Measurements from ENCODE around the gene STK31.
"Not testable (repeated sequence)": the region's sequence is repeated elsewhere in the genome, so short reads cannot be mapped to it uniquely, and the experiment has no call there.

Gene STK31, protein sequence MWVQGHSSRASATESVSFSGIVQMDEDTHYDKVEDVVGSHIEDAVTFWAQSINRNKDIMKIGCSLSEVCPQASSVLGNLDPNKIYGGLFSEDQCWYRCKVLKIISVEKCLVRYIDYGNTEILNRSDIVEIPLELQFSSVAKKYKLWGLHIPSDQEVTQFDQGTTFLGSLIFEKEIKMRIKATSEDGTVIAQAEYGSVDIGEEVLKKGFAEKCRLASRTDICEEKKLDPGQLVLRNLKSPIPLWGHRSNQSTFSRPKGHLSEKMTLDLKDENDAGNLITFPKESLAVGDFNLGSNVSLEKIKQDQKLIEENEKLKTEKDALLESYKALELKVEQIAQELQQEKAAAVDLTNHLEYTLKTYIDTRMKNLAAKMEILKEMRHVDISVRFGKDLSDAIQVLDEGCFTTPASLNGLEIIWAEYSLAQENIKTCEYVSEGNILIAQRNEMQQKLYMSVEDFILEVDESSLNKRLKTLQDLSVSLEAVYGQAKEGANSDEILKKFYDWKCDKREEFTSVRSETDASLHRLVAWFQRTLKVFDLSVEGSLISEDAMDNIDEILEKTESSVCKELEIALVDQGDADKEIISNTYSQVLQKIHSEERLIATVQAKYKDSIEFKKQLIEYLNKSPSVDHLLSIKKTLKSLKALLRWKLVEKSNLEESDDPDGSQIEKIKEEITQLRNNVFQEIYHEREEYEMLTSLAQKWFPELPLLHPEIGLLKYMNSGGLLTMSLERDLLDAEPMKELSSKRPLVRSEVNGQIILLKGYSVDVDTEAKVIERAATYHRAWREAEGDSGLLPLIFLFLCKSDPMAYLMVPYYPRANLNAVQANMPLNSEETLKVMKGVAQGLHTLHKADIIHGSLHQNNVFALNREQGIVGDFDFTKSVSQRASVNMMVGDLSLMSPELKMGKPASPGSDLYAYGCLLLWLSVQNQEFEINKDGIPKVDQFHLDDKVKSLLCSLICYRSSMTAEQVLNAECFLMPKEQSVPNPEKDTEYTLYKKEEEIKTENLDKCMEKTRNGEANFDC

DNA sequence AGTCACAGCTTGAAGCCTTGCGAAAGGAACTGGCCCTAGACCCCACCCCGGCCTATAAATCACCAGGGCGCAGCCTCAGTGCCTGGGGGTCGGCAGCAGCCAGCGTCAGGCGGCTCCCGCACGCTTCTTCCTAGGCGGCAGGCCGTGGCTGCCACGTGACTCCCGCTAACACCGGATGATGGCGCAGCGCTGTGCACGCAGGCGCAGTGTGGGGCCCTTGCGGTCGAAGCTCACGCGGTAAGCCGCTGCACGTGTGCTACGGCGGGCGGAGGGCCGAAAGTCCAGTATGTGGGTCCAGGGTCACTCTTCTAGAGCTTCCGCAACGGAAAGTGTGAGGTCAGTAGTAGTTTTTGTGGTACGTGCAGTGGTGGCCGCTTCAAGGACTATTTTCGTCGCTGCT is at the start of gene STK31:
Gene STK31 (plus strand): TSS at position 220 of the 400 bp plus-strand sequence. CDS start 67 bp downstream, at position 287.
- DNase-seq: no peak

DNA sequence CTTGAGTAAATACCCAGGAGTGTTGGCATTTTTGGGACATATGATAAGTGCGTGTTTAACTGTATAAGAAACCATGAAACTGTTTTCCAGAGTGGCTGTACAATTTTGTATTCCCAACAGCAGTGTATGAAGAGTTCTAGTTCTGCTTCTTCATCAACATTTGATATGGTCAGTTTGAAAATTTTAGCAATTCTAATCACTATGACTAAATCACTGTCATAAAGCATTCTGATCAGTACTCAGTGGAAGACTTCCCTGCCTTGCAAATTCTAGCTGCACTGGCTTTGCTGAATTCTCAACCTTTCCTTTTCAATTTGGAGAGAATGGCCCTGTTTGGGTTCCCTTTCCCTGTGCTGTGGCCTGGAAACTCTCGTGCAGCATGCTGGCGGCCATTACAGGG is 48.6 kb upstream of the STK31 start:
- DNase-seq: no peak

DNA sequence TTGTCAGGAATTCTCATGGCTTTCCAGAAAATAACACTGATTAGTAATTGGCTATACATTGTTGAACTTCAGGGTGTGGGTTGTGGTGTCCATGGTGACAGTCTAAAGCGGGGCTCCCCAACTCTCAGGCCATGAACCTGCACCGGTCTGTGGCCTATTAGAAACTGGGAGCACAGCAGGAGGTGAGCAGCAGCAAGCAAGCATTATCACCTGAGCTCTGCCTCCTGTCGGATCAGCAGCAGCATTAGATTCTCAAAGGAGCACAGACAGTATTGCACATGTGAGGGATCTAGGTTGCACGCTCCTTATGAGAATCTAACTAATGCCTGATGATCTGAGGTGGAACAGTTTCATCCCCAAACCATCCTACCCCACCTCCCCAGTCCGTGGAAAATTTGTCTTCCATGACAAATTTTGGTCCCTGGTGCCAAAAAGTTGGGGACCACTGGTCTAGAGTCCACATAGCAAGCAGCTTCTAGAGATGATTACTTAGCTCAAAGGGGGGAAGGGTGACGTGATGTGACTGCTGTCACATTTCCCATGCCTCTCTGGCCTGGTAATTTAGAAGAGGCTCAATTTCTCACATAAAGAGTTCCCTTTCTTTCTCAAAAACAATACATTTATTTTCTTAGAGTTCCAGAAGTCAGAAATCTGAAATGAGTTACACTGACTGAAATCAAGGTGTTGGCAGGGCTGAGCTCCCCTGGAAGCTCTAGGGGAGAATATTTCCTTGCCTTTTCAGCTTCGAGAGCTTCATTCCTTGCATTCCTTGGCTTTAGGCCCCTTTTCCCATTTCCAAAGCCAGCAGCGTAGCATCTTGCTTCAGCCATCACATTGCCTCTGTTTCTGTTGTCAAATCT is 47.7 kb upstream of the STK31 start:
- DNase-seq: no peak

DNA sequence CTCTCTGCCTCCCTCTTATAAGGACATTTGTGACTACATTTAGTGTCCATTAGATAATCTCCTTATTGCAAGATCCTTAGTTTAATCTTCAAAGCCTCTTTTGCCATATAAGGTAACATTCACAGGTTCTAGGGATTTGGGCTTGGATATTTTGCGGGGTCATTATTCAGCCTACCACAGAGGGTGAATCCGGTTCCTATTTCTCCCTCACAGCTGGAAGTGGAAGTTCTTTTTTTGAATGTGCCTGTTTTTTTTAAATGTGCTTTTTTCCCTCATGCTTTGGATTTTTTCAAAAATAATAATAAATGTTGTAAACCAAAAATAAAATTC is 47.1 kb upstream of the STK31 start:
- DNase-seq: no peak

DNA sequence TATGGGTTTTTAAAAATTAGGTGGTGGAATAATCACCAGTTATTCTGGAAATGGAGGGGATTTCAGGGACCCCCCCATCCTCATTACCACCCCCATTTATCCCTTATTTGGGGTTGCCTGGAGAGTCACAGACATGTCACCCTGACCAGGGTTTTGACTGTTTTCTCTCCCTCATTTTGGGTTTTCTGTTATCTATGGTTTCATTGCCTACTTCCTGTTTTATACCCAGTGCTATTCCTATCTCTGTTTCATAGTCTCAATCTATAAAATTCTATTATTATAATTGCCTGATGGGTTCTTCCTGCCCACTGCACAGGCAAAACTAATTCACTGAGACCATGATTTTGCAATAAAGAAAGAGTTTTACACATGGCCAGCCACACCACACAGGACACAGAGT is 45.9 kb upstream of the STK31 start:
- DNase-seq: no peak

DNA sequence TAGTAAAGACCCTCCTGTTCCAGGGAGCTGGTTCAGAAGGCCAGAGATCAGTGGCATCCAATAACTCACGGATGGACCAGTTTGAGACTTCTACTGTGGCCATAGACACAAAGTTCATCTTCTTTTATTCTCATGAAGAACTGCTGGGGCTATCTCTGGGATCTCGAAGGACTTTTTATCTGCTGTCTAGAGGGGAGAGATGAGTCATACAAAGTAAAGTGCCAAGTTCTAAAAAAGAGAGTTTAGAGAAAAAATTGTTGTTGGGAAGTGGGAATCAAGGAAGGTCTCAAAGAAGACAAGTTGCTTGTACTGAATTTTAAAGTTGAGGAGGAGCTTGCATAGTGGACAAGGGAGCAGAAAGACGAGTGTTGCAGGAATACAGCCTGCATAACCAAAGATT is 38.0 kb upstream of the STK31 start:
- no peak for DNase-seq

DNA sequence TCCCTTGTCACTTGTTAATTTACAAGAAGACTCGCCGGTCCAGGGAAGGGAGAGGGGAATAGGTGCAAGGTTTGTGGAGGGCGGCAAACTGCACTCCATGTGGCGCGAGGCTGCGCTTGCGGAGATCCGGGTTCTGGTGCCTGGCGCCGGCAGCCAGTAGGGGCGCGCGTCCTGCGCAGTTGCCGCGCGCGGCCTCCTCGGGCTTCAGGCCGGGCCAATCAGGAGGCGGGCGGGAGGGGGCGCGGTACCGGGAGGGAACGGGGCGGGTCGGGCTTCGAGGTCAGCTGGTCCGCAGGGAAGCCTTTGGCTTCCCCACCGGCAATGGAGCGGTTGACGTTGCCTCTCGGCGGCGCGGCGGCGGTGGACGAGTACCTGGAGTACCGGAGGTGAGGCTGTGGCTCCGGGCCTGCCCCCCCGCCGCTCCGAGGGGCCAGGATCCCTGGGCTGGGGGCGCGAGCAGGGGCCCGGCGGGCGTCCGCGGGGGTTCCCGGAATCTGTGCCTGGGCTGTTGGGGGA is 30.1 kb upstream of the STK31 start, which contains the start of gene FAM221A:
Gene FAM221A (plus strand): TSS at position 302 of the 516 bp plus-strand sequence. CDS start 20 bp downstream, at position 322.
- DNase-seq: peak; percentile 89

DNA sequence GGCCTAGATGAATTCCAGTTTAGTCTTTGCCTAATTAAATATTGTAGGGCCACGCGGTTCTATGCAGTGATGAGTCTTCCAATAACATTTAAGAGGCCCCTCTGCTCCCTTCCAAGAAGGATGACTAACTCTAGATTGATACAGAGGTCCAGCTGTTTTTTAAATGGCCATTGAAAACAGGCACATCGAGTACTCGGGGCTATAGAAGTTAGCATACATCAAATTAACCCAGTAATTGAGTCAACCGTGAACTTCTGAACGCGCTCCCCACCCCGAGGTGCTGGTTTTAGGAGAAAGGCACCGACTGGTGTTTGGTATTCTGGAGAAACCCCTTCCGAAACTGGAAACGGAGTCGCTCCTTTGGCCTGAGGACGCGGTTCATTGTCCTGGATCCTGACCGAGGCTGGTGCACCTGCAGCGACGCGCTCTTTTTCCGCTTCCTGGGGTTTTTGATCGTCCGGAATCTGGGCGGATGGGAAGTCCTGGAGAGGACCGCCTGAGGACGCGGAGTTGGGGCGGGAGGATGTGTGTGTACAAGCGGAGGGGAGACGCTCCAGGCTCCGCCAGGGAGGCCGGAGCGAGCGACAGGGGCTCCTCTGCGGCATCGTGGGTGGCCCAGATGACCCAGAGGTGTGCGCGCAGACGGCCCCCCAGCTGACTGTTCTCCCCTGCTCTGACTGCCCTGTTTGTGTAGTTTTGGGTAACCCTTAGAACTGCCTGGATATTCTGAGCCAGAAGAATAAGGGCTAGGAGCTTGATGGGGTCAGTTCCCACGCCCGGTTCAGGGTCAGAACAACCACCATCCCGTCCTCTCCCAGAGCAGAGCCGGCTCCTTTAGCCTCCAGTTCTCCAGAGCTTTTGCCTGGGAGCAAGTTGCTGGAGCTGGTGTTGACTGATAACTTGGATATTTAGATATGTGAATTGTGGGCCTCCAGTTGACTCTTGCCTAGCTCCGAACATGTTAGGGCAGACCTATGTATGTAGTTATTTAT is 29.3 kb upstream of the STK31 start:
- peak; percentile 66 for DNase-seq

DNA sequence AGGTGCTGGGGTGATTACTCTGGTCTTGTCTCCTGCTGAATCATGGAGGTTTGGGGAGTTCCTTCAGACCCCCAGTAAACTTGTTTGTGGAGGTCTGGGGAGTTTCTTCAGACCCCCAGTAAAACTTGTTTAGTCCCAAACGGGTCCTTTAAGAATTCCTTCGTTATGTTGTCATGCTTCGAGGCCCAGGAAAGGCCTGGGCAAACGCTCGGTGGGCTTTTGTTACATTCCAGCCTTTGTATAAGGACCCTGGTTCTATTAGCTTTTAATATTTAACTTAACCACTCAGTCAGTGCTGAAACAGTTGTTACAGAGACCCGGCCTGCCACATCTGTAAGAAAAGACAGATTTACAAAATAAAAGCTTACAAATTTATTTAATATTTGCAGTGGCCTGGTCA is 26.0 kb upstream of the STK31 start:
- not testable (repeated sequence) for DNase-seq

DNA sequence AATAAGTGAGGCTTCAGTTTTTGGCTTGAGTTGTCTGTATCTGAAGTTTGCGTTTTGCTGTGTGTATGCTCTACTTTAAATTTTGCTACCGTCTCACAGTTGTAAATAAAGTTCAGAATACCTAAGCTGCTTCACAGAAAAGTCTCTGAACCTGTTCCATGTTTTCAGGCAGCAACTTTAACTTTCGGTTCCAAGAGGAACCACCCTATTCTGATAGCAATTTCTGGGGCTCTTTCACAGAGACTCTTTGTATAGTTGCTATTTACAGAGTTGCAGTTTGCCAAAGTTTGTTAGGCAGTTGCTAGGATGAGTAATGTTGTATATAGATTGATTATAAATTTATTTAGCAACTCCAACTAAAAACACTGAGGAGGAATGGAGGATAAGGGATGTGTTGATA is 24.3 kb upstream of the STK31 start:
- DNase-seq: no peak

DNA sequence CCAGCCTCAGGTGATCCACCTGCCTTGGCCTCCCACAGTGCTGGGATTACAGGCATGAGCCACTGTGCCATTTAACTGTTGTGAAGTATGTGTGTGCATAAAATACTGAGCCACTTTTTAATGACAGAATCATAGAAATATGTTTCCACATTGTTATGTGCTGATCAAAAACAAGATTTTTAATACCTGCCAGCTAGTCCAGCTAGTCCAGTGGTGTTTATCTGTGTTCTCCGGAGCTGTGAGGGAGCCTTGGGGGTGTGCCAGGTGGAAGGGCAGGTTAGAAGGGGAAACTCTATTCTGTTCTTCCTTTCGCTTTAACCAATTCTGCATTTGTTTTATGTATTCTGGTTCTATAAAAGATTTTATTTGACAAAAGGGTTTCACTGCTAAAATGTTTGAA is 23.0 kb upstream of the STK31 start:
- no peak for DNase-seq

DNA sequence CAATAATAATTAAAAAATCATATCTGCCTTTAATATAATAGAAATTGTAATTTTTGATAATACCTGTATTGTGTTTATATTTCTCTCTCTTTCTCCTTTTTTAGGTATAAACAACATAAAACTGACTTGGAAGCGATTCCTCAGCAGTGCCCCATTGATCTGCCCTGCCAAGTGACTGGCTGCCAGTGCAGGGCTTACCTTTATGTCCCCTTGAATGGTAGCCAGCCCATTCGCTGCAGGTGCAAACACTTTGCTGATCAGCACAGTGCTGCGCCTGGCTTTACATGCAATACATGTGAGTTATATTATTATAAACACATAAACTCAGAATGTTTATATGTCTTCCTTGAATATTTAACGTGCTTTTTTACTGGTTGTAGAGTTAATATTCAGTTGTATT is 20.9 kb upstream of the STK31 start:
- DNase-seq: no peak

DNA sequence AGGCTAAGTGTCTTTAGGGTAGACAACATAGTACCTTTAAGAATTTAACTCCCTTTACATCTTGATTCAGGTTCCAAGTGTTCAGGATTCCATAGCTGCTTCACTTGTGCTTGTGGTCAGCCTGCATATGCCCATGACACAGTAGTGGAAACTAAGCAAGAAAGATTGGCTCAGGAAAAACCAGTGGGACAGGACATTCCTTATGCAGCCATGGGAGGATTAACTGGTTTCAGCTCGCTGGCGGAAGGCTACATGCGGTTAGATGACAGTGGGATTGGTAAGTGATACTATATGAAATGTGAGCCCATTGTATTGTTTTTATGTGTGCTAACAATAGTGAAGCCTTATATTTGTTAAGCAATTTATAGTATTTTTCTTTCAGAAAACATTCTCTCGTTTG is 18.7 kb upstream of the STK31 start:
- DNase-seq: no peak

DNA sequence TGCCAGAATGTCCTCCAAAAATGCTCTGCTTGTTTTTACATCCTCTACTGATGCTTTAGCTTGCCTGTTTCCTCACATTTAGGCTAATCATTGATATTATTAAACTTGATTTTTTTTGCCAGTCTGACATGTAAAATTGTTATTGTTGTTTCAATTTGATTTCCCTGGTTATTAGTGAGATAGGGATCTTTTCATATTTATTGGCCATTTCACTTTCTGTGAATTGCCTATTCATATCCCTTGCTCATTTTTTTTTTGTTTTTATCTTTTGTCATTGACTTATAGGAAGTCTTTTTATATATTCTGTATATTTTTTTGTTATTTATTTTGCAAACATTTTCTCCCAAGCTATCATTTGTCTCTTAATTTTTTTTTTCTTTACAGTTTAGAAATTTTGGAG is 16.8 kb upstream of the STK31 start:
- no peak for DNase-seq

DNA sequence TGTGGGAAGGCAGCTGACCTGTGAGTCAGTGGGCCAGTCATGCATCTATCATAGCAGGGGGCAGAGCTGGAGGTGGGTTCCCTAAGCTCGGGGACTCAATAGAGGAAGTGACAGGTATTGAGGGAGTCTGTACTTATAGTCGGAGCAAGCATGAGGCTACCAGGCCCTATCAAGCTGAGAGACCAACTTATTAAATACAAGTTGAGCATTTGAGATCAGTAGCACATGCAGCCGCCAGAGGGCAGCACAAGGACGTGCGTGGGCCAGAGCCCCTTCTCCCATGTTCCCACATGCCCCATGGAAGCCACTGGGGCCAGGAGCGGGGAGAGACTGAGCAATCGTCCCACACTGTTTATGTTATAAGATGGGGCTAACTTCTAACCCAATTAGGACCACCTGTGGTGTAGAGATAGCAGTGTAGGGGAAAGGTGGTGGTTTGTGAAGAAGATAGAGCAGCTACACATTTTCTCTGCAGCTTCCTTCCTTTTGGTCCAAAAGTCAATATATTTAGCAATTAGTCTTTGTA is 13.0 kb upstream of the STK31 start:
- DNase-seq: peak; percentile 72

DNA sequence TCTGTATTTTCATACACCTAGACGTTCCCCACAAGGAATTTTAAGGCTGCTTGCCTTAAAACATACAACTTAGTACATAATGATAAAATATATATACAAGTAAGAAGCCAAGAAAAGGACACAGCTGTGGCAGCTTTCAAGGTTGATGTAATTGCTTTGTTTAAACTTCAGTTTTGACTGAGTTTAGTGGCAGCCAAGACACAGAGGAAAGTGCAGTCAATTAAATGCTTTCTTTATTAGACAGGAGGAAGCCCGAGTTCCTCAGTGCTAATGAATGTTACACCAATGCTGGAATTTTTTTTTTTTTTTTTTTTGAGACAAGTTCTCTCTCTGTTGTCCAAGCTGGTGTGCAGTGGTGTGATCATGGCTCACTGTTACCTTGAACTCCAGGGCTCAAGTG is 11.2 kb upstream of the STK31 start:
- DNase-seq: no peak

DNA sequence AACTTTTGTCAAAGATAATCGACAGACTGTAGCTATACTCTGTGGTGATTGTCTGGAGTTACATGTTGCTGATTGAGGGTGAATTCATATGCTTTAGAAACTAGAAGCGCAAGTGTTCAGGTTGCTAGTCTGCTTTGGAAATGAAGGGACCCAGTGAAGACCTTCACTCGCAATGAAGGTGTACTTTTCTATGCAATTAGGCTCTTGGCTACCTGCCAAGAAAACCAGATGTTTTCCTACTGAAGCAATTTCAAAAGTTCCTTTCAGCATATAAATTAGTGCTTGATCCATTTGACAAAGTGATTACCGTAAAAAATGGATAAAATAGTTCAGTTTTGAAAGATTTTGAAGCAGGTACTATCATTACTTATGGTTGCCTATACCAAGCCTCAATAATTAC is 10.0 kb upstream of the STK31 start:
- no peak for DNase-seq

DNA sequence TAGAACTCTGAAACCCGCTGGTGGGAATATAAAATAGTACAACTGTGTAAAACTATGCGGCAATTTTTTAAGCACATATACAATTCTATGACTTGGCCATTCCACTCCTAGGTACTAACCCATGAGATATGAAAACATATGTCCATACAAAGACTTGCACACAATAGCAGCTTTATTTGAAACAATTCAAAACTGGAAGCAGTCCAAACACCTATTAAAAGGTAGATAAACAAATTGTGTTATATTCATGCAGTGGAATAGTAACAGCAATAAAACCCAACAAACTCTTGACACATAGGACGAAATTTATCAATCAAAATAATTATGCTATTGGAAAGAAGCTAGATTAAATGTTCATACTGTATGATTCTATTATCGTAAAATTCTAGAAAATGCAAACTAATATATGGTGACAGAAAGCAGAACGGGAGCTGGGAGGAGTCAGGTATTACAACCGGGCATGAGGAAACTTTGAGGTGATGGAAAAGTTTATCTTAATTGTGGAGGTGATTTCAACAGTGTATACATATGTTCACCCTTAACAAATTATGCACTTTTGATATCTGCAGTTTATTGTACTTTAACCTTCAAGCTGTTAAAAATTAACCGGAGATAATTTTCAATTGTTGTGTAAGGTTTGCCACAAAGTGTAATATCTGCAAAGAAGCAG is 803 bp upstream of the STK31 start:
- no peak for DNase-seq

DNA sequence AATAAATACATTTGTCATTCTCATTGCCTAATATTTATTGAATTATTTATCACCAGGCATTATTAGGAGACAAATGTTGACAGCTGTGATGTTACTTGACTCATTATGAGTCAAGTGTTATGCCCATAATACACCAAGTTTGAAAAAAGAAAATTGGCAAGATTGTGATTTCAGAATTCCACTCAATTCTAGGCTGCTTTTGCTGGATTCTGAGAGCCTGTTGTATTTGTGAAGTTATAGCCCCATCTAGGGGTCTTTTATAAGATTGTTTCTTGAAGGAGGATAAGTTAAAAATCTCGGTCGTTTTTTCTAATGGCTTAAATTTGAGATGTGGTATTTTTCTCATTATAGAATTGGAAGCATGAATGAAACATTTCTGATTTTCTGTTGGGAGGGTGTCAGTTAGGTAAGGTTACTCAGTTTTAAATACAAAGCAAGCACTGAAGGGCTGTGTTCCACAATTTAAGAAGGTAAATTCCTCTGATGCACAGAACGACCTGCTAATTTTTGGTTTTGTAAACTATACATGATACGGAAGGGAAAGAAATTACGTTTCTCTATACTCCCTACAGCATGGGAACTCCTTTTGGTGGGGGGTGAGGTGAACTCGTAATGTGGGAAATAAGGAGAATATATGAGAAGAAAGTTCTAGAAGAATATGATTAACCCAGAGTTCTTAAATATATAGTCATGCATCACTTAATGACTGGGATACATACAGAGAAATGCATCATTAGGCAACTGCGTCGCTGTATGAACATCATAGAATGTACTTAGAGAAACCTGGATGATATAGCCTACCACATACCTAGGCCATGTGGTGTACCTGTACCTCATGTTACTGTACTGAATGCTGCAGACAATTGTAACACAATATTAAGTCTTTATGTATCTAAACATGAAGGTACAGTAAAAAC is 2.6 kb downstream of the STK31 start:
- no peak for DNase-seq

Measured in stimulated activated CD4-positive, alpha-beta T cell treated with anti-CD3 and anti-CD28 coated beads, Interleukin-15, amount 100 ng/mL, for 24 hours (primary cell).